LNCAP (cell line): Measurements from ENCODE around the gene SERPINB6.

ENCODE experiments used
- CTCF ChIP-seq: fragments of 450-650 bp; IDR thresholded peaks from 2 replicates; pipeline ENCODE4 v1.5.1; 2017; ENCODE audit warnings: mild to moderate bottlenecking

Gene SERPINB6

GRCh38 chr6:2993755-2994317, 22.5 kb upstream of the SERPINB6 start:
- no peak for TF ChIP-seq CTCF

GRCh38 chr6:2992330-2992979, 21.1 kb upstream of the SERPINB6 start:
- no peak for TF ChIP-seq CTCF

- no peak for TF ChIP-seq CTCF
These were observed 19.7 kb upstream of the SERPINB6 start for GRCh38 chr6:2990932-2991506.

GRCh38 chr6:2990248-2990931, 19.0 kb upstream of the SERPINB6 start:
- no peak for TF ChIP-seq CTCF

- no peak; the same call in 1 of the 2 replicates for TF ChIP-seq CTCF
These were observed 18.2 kb upstream of the SERPINB6 start for GRCh38 chr6:2989332-2990247.

GRCh38 chr6:2988426-2989331, 17.3 kb upstream of the SERPINB6 start:
- TF ChIP-seq CTCF = peak; percentile 76
